OCI-LY1 (cell line): ENCODE data around the gene GIPC3.
"Not testable (repeated sequence)": the region's sequence is repeated elsewhere in the genome, so short reads cannot be mapped to it uniquely, and the experiment has no call there.

Source experiments
- H2AFZ ChIP-seq: fragments of 200-600 bp; sonication (generic), shearing (Covaris generic); 2 replicates; pipeline ENCODE4 v1.6.0; 2014; ENCODE audit warnings: antibody characterized with exemption, mild to moderate bottlenecking, low read length
- H3F3A ChIP-seq: fragments of 200-600 bp; sonication (generic), shearing (Covaris generic); 2 replicates; pipeline ENCODE4 v1.6.0; 2014; ENCODE audit warnings: mild to moderate bottlenecking, antibody characterized with exemption, low read length, moderate library complexity; ENCODE audit not compliant: insufficient read depth
- H3K27ac ChIP-seq: fragments of 200-600 bp; sonication (generic); 2 replicates; pipeline ENCODE4 v1.5.1; 2014; ENCODE audit warnings: low read length, mixed run types, mild to moderate bottlenecking, low read depth; ENCODE audit not compliant: poor library complexity, severe bottlenecking
- H3K27me3 ChIP-seq: fragments of 200-600 bp; sonication (generic); 2 replicates; pipeline ENCODE4 v1.6.0; 2014; ENCODE audit warnings: antibody characterized with exemption, mild to moderate bottlenecking, low read length, moderate library complexity; ENCODE audit not compliant: insufficient read depth
- H3K36me3 ChIP-seq: fragments of 200-600 bp; sonication (generic); 2 replicates; pipeline ENCODE4 v1.6.1; 2014; ENCODE audit warnings: mild to moderate bottlenecking, antibody characterized with exemption, low read length, moderate library complexity, mixed read lengths; ENCODE audit not compliant: insufficient read depth
- H3K4me1 ChIP-seq: fragments of 200-600 bp; sonication (generic); 2 replicates; pipeline ENCODE4 v1.5.1; 2014; ENCODE audit warnings: mild to moderate bottlenecking, low read length, moderate library complexity; ENCODE audit not compliant: insufficient read depth, severe bottlenecking
- H3K4me2 ChIP-seq: fragments of 200-600 bp; sonication (generic), shearing (Covaris generic); 2 replicates; pipeline ENCODE4 v1.6.1; 2014; ENCODE audit warnings: low read length
- H3K4me3 ChIP-seq: fragments of 200-600 bp; sonication (generic); 2 replicates; pipeline ENCODE4 v1.5.1; 2014; ENCODE audit warnings: low read length, low read depth, mild to moderate bottlenecking, mixed read lengths; ENCODE audit not compliant: poor library complexity, severe bottlenecking
- H3K79me2 ChIP-seq: fragments of 200-600 bp; shearing (Covaris generic); 2 replicates; pipeline ENCODE4 v1.6.1; 2016; ENCODE audit warnings: mixed run types, low read length, mixed read lengths; ENCODE audit not compliant: insufficient read depth
- H3K9ac ChIP-seq: fragments of 200-600 bp; sonication (generic), shearing (Covaris generic); 2 replicates; pipeline ENCODE4 v1.6.1; 2014; ENCODE audit warnings: mild to moderate bottlenecking, low read length, mixed read lengths
- H3K9me2 ChIP-seq: fragments of 200-600 bp; sonication (generic), shearing (Covaris generic); 2 replicates; pipeline ENCODE4 v1.6.1; 2014; ENCODE audit warnings: low read depth, mild to moderate bottlenecking, low read length, mixed read lengths
- H3K9me3 ChIP-seq: fragments of 200-600 bp; shearing (Covaris generic); 2 replicates; pipeline ENCODE4 v1.6.1; 2014; ENCODE audit warnings: low read length, mixed read lengths
- H4K20me1 ChIP-seq: fragments of 200-600 bp; sonication (generic), shearing (Covaris generic); 2 replicates; pipeline ENCODE4 v1.6.0; 2016; ENCODE audit warnings: mild to moderate bottlenecking, low read length; ENCODE audit not compliant: insufficient read depth
- EZH2 ChIP-seq: fragments of 200-600 bp; sonication (generic), shearing (Covaris generic); IDR thresholded peaks from 2 replicates; pipeline ENCODE4 v1.8.0; 2017; ENCODE audit warnings: borderline replicate concordance, mixed run types, mild to moderate bottlenecking, antibody characterized with exemption, low read length, moderate library complexity, mixed read lengths
- TF ChIP-seq, protein P1 (sequence below): fragments of 200-600 bp; sonication (generic), shearing (Covaris generic); IDR thresholded peaks from 2 replicates; pipeline ENCODE4 v1.5.1; 2017; ENCODE audit warnings: mild to moderate bottlenecking, antibody characterized with exemption, low read length, moderate library complexity, mixed read lengths

The GIPC3 gene

DNA sequence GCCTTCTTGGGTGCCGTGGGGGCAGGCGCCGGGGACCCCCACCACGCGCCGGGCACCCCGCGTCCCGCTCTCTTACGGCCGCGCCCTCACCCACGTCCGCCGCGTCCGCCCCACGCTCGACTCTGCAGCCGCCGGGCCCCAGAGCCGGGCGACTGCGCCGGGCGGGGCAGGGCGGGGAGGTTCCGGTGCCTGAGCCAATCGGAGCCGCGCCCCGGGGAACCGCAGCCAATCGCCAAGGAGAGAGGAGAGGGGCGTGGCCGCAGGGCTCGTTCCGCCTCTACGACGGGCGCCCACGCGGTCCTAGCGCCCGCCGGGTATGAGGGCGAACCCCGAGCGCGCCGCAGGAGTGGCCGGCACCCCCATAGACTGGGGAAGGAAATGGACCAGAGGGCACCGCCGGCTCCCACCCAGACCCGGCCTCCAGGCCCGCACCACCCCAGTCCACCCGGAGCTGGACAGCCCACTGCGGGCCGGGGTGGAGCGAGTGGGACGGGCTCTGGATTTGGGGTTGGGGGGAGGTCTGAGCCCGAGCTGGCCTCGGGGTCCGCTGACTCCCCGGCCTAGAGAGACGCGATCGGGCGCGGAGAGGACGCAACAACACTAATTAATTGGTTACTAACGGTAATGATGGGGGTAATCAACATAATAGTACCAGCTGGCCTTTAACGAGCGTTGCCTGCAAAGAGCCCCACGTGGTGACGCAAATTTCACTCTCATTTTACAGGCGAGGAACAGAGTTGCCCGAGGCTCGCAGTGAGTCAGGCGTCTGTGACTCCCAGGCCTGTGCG is 27.6 kb upstream of the GIPC3 start, which contains the start of gene MFSD12:
MFSD12 (minus strand) TSS at position 126 of the 788 bp plus-strand sequence. CDS start 183 bp downstream, outside the sequence.
- Histone ChIP-seq H3K4me1 (peaks cover 40% of the 10 kb centered on the region), H3K36me3 (no peaks in the 10 kb centered on the region), H2AFZ (peak within 1 kb of the TSS; percentile 94; the same call in 1 of the 2 replicates), H3K9me3 (no peaks in the 10 kb centered on the region), H4K20me1 (no peaks in the 10 kb centered on the region), H3K9ac (peak within 1 kb of the TSS; percentile 74), H3K4me3 (peak within 1 kb of the TSS; percentile 76), H3K27me3 (no peaks in the 10 kb centered on the region), H3F3A (no peaks in the 10 kb centered on the region), H3K27ac (no peak within 1 kb of the TSS), H3K9me2 (no peaks in the 10 kb centered on the region), H3K4me2 (peak within 1 kb of the TSS; percentile 96), H3K79me2 (no peaks in the 10 kb centered on the region)
- TF ChIP-seq, protein P1, sequence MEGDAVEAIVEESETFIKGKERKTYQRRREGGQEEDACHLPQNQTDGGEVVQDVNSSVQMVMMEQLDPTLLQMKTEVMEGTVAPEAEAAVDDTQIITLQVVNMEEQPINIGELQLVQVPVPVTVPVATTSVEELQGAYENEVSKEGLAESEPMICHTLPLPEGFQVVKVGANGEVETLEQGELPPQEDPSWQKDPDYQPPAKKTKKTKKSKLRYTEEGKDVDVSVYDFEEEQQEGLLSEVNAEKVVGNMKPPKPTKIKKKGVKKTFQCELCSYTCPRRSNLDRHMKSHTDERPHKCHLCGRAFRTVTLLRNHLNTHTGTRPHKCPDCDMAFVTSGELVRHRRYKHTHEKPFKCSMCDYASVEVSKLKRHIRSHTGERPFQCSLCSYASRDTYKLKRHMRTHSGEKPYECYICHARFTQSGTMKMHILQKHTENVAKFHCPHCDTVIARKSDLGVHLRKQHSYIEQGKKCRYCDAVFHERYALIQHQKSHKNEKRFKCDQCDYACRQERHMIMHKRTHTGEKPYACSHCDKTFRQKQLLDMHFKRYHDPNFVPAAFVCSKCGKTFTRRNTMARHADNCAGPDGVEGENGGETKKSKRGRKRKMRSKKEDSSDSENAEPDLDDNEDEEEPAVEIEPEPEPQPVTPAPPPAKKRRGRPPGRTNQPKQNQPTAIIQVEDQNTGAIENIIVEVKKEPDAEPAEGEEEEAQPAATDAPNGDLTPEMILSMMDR, result no peak
- TF ChIP-seq EZH2, result no peak

DNA sequence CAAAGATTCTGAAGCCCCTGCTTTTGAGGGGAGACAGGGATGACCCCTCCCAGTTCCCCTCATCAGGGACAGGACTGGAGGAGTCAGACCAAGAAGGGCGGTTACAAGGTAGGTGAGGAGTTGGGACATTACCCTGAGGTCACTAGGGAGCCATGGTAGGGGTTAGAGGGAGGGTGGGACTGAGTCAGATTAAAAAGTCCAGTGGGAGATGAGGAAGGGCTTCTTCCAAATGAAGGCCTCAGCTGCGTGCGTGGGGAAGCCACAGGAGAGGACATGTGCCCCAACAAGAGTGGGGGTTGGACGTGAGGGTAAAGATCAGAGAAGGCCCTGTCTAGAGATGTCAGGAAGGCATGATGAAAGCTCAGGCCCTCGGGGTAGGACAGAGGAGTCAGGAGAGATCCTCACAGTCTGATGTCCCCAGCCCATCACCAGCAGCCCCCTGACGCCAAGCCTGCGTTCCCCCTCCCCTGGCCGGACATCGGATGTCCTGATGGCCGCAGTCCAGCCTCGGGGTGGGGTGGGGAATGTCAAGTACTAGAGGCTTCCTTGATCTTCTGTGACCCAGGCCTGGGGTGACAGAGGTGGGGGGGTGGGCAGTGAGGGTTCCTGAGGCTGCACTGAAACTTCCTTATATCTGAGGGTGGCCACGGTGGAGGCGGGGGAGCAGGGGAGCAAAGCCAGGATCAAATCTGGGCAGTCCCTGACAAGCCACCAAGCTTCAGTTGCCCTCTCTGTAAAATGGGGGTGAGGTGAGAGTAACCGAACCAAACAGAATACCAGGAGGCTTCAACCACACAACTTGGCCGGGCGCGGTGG is 21.4 kb upstream of the GIPC3 start:
- Histone ChIP-seq H3K27me3 (peaks cover 4% of the 10 kb centered on the region; the same call in 1 of the 2 replicates), H3K4me3 (no peak overlapping the region), H4K20me1 (no peaks in the 10 kb centered on the region), H3K9me2 (no peaks in the 10 kb centered on the region), H3K4me1 (no peaks in the 10 kb centered on the region), H3K79me2 (no peaks in the 10 kb centered on the region), H3K4me2 (no peak overlapping the region), H3K9ac (no peak overlapping the region), H3K36me3 (no peaks in the 10 kb centered on the region), H3K9me3 (no peaks in the 10 kb centered on the region), H3F3A (no peaks in the 10 kb centered on the region), H2AFZ (no peak overlapping the region), H3K27ac (no peak overlapping the region)
- TF ChIP-seq, protein P1, result no peak
- no peak for TF ChIP-seq EZH2

DNA sequence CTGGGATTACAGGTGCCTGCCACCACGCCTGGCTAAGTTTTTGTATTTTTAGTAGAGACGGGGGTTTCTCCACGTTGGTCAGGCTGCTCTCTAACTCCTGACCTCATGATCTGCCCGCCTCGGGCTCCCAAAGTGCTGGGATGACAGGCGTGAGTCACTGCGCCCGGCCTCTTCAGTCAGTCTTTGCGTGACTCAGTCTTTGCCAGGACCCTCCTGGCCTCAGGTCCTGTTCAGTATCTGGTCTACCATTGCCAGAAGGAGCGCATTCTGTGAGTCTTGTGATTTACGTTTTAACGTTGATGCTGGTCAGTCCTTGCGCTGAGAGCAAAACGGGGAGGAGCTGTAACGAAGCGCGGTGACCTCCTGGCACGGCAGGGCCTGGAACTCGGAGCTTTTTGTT is 20.1 kb upstream of the GIPC3 start:
- H4K20me1 ChIP-seq, result no peaks in the 10 kb centered on the region
- H3K4me1 ChIP-seq, result no peaks in the 10 kb centered on the region
- H3K27me3 ChIP-seq, result peaks cover 6% of the 10 kb centered on the region; the same call in 1 of the 2 replicates
- no peaks in the 10 kb centered on the region for H3F3A ChIP-seq
- H3K9ac ChIP-seq, result no peak overlapping the region
- H3K9me3 ChIP-seq, result no peaks in the 10 kb centered on the region
- no peak overlapping the region for H2AFZ ChIP-seq
- TF ChIP-seq, protein P1, result no peak
- TF ChIP-seq EZH2, result no peak
- H3K9me2 ChIP-seq, result no peaks in the 10 kb centered on the region
- no peak overlapping the region for H3K27ac ChIP-seq
- H3K4me2 ChIP-seq, result no peak overlapping the region
- no peak overlapping the region for H3K4me3 ChIP-seq
- no peaks in the 10 kb centered on the region for H3K36me3 ChIP-seq
- H3K79me2 ChIP-seq, result no peaks in the 10 kb centered on the region

DNA sequence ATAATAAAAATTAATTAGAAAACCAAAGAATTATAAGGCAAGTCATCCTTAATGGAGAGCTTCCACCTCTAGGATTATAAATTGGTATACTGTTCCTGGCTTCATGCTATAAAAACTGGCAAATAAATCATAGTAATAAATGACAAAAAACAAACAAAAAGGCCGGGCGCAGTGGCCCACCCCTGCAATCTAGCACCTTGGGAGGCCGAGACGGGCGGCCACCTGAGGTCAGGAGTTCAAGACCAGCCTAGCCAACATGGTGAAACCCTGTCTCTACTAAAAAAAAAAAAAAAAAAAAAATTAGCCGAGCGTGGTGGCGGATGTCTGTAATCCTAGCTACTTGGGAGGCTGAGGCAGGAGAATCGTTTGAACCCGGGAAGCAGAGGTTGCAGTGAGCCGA is 15.2 kb upstream of the GIPC3 start:
- H3F3A ChIP-seq, H3K27me3 ChIP-seq, H2AFZ ChIP-seq, H3K79me2 ChIP-seq, H3K27ac ChIP-seq, H3K4me3 ChIP-seq, H3K9me2 ChIP-seq, H3K36me3 ChIP-seq, H4K20me1 ChIP-seq, H3K4me1 ChIP-seq, H3K9ac ChIP-seq, H3K4me2 ChIP-seq, H3K9me3 ChIP-seq: not testable (repeated sequence)
